ENCODE data around the gene TAS2R13. TPM values are rescaled to one million over a fixed set of nuclear protein-coding genes. Genes with fewer than 3 reads are reported as not detected.

The TAS2R13 gene
- total RNA-seq, 4 donors from 2014 or later: 4.3 to 15.6 (median 7.4) TPM

DNA sequence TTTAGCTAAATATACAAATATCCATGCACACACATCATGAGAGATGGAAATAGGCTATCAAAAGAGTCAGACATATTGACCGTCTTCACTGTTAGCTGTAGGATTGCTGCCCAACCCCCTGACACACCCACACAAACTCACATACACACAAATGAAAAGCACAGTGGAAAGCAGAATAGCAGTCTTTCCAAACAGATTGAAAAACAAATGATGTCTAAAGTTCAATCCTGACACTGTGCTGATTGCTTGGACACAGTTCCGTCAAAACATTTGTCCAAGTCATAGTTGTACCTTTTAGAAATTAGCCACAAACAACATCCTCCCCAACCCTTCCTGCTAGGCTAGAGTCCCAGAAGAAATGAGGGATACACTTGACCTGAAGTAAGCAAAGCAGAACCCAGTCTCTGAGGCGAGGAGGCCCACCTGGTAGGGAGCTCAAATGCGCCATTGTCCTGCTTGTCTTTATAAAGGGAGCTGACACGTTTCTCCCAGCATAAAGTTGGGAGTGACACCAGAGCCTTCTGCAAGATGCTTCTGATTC lies 19.5 kb upstream of the TAS2R13 start, which contains the start of gene PRH2:
Gene PRH2 (plus strand): TSS at position 491 of the 541 bp plus-strand sequence. CDS start 38 bp downstream, at position 529.
- TF ChIP-seq POLR2A (IDR thresholded peaks at IDR 0.05): no peak
- TF ChIP-seq, protein P1, sequence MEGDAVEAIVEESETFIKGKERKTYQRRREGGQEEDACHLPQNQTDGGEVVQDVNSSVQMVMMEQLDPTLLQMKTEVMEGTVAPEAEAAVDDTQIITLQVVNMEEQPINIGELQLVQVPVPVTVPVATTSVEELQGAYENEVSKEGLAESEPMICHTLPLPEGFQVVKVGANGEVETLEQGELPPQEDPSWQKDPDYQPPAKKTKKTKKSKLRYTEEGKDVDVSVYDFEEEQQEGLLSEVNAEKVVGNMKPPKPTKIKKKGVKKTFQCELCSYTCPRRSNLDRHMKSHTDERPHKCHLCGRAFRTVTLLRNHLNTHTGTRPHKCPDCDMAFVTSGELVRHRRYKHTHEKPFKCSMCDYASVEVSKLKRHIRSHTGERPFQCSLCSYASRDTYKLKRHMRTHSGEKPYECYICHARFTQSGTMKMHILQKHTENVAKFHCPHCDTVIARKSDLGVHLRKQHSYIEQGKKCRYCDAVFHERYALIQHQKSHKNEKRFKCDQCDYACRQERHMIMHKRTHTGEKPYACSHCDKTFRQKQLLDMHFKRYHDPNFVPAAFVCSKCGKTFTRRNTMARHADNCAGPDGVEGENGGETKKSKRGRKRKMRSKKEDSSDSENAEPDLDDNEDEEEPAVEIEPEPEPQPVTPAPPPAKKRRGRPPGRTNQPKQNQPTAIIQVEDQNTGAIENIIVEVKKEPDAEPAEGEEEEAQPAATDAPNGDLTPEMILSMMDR (IDR thresholded peaks at IDR 0.05): no peak
- DNase-seq: no peak
- WGBS, 2 donors: 94 to 95% methylated on average over 5 of the region's 5 CpGs

GRCh38 chr12:10926269-10926668 lies 16.9 kb upstream of the TAS2R13 start:
- no peak overlapping the region for H3K27ac ChIP-seq
- no peaks in the 10 kb centered on the region for H3K9me3 ChIP-seq
- no peaks in the 10 kb centered on the region for H3K4me1 ChIP-seq
- no peaks in the 10 kb centered on the region for H3K36me3 ChIP-seq
- WGBS, 2 donors: 93 to 96% methylated on average over 5 of the region's 5 CpGs
- intact Hi-C loops (cut with DNase I): no loop called here
- TF ChIP-seq, protein P1 (IDR thresholded peaks at IDR 0.05): no peak
- no peak for TF ChIP-seq POLR2A (IDR thresholded peaks at IDR 0.05)
- no peak overlapping the region for H3K4me3 ChIP-seq (replicated peaks in 1 of 3)
- no peak for DNase-seq
- H3K27me3 ChIP-seq: no peaks in the 10 kb centered on the region

More for the DNA sequence above, 19.5 kb upstream of the TAS2R13 start, which contains the start of gene PRH2:
- Histone ChIP-seq H3K36me3 (no peaks in the 10 kb centered on the region), H3K27ac (no peak within 1 kb of the TSS), H3K27me3 (no peaks in the 10 kb centered on the region), H3K9me3 (no peaks in the 10 kb centered on the region), H3K4me3 (replicated peaks in 1 of 3) (no peak within 1 kb of the TSS), H3K4me1 (no peaks in the 10 kb centered on the region)
- intact Hi-C loops (cut with DNase I): no loop called here

GRCh38 chr12:10919809-10920208 lies 10.4 kb upstream of the TAS2R13 start:
- no peak for DNase-seq
- H3K36me3 ChIP-seq: no peaks in the 10 kb centered on the region
- intact Hi-C loops (cut with DNase I): no loop called here
- TF ChIP-seq, protein P1 (IDR thresholded peaks at IDR 0.05): no peak
- no peak for TF ChIP-seq POLR2A (IDR thresholded peaks at IDR 0.05)
- no peak overlapping the region for H3K4me3 ChIP-seq (replicated peaks in 1 of 3)
- H3K27me3 ChIP-seq: no peaks in the 10 kb centered on the region
- 78 to 85% methylated on average over 1 of the region's 1 CpG for WGBS, 2 donors
- H3K4me1 ChIP-seq: no peaks in the 10 kb centered on the region
- no peak overlapping the region for H3K27ac ChIP-seq
- no peaks in the 10 kb centered on the region for H3K9me3 ChIP-seq

DNA sequence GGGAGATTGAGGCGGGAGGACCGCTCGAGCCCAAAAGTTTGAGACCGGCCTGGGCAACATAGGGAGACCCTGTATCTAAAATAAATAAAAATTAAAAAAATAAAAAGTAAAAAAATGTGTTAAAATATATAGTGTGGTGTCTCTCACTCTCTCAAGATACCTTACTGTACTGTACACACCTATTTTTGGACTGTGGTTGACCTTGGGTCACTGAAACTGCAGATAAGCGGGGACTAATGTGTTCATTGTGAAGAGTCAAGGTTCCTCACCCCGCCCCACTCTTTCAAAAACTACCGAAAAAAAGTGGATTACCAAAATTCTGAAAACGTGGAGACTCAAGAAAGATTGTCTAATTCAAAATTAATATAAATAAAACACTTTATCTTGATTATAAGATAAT lies 1.0 kb upstream of the TAS2R13 start:
- no peak overlapping the region for H3K27ac ChIP-seq
- intact Hi-C loops (cut with DNase I): no loop called here
- 89 to 91% methylated on average over 8 of the region's 8 CpGs for WGBS, 2 donors
- H3K36me3 ChIP-seq: no peaks in the 10 kb centered on the region
- no peaks in the 10 kb centered on the region for H3K27me3 ChIP-seq
- H3K4me3 ChIP-seq (replicated peaks in 1 of 3): no peak overlapping the region
- H3K4me1 ChIP-seq: no peaks in the 10 kb centered on the region
- TF ChIP-seq POLR2A (IDR thresholded peaks at IDR 0.05): no peak
- TF ChIP-seq, protein P1 (IDR thresholded peaks at IDR 0.05): no peak
- DNase-seq: no peak
- no peaks in the 10 kb centered on the region for H3K9me3 ChIP-seq

DNA sequence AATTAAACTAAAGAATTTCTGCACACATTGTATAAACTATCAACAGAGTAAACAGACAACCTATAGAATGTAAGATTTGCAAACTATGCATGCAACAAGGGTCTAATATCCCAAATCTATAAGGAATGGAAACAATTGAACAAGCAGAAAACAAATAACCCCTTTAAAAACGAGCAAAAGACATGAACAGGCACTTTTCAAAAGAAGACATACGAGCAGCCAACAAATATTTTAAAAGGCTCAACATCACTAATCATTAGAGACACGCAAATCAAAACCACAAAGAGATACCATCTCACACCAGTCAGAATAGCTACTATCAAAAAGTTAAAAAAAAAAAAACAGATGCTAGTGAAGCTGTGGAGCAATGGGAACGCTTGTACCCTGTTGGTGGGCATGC lies 4.7 kb downstream of the TAS2R13 start:
- 94 to 97% methylated on average over 4 of the region's 4 CpGs for WGBS, 2 donors
- Histone ChIP-seq H3K36me3 (no peaks in the 10 kb centered on the region), H3K27ac (no peak overlapping the region), H3K27me3 (no peaks in the 10 kb centered on the region), H3K4me1 (no peaks in the 10 kb centered on the region), H3K9me3 (no peaks in the 10 kb centered on the region), H3K4me3 (replicated peaks in 1 of 3) (no peak overlapping the region)
- TF ChIP-seq, protein P1 (IDR thresholded peaks at IDR 0.05): no peak
- no peak for TF ChIP-seq POLR2A (IDR thresholded peaks at IDR 0.05)
- intact Hi-C loops (cut with DNase I): no loop called here
- no peak for DNase-seq

Measured in thyroid gland (tissue), 4 donors.